Neural crest cell (in vitro differentiated cells): Measurements from ENCODE around the gene USP16. TPM values are rescaled to one million over a fixed set of nuclear protein-coding genes. Genes with fewer than 3 reads are reported as not detected.
"Not testable (repeated sequence)": the region's sequence is repeated elsewhere in the genome, so short reads cannot be mapped to it uniquely, and the experiment has no call there.

ENCODE experiments used
- DNase-seq: peaks from one replicate; pipeline ENCODE4 v3.0.0; 2021; ENCODE audit warnings: low read depth, mixed read lengths, low spot score
- H3K27ac Mint-ChIP-seq: one replicate; pipeline ENCODE4 v1.8.0; 2021; ENCODE audit warnings: mild to moderate bottlenecking, mixed read lengths; ENCODE audit not compliant: unreplicated experiment
- H3K27me3 Mint-ChIP-seq: 2 replicates; pipeline ENCODE4 v1.8.0; 2021; ENCODE audit warnings: low read depth, mild to moderate bottlenecking, mixed read lengths
- H3K36me3 Mint-ChIP-seq: 2 replicates; pipeline ENCODE4 v1.8.0; 2021; ENCODE audit warnings: low read depth, mild to moderate bottlenecking, mixed read lengths
- H3K4me1 Mint-ChIP-seq: 2 replicates; pipeline ENCODE4 v1.8.0; 2021; ENCODE audit warnings: mixed read lengths
- H3K4me3 Mint-ChIP-seq: one replicate; pipeline ENCODE4 v1.8.0; 2021; ENCODE audit warnings: mild to moderate bottlenecking, mixed read lengths
- H3K9me3 Mint-ChIP-seq: 2 replicates; pipeline ENCODE4 v1.8.0; 2021; ENCODE audit warnings: mixed read lengths
- CTCF ChIP-seq: fragments of 200-600 bp; sonication (generic); conservative IDR thresholded peaks from 2 replicates; pipeline ENCODE4 v1.5.0; 2021; ENCODE audit warnings: antibody characterized with exemption, mild to moderate bottlenecking
- total RNA-seq: library from RNA; stranded (reverse); gene quantifications from 2 replicates; pipeline ENCODE4 v1.2.1, GENCODE V29; 2021

USP16 gene
- total RNA-seq, 1 donor from 2014 or later: 29.5 TPM

GRCh38 chr21:29007135-29007534 lies 17.3 kb upstream of the USP16 start:
- no peaks in the 10 kb centered on the region for H3K9me3 Mint-ChIP-seq
- H3K27me3 Mint-ChIP-seq: no peaks in the 10 kb centered on the region
- H3K27ac Mint-ChIP-seq: no peak overlapping the region
- no peak for TF ChIP-seq CTCF
- H3K4me3 Mint-ChIP-seq: no peak overlapping the region
- DNase-seq: no peak
- H3K36me3 Mint-ChIP-seq: no peaks in the 10 kb centered on the region
- peaks cover 7% of the 10 kb centered on the region for H3K4me1 Mint-ChIP-seq

GRCh38 chr21:29007810-29008209 lies 16.7 kb upstream of the USP16 start:
- TF ChIP-seq CTCF: no peak
- DNase-seq: no peak
- H3K4me3 Mint-ChIP-seq: no peak overlapping the region
- H3K4me1 Mint-ChIP-seq: peaks cover 2% of the 10 kb centered on the region
- H3K27ac Mint-ChIP-seq: no peak overlapping the region
- no peaks in the 10 kb centered on the region for H3K27me3 Mint-ChIP-seq
- no peaks in the 10 kb centered on the region for H3K9me3 Mint-ChIP-seq
- H3K36me3 Mint-ChIP-seq: no peaks in the 10 kb centered on the region

- H3K27ac Mint-ChIP-seq: no peak overlapping the region
- no peak overlapping the region for H3K4me3 Mint-ChIP-seq
- no peak for TF ChIP-seq CTCF
- no peak for DNase-seq
- H3K9me3 Mint-ChIP-seq: no peaks in the 10 kb centered on the region
- no peaks in the 10 kb centered on the region for H3K4me1 Mint-ChIP-seq
- H3K27me3 Mint-ChIP-seq: no peaks in the 10 kb centered on the region
- no peaks in the 10 kb centered on the region for H3K36me3 Mint-ChIP-seq
Measured at GRCh38 chr21:29008367-29008766, 16.1 kb upstream of the USP16 start.

GRCh38 chr21:29011236-29011635 lies 13.2 kb upstream of the USP16 start:
- not testable (repeated sequence) for H3K9me3 Mint-ChIP-seq, H3K36me3 Mint-ChIP-seq, H3K27ac Mint-ChIP-seq, H3K4me3 Mint-ChIP-seq, H3K27me3 Mint-ChIP-seq, DNase-seq, H3K4me1 Mint-ChIP-seq

GRCh38 chr21:29017639-29018237 lies 6.7 kb upstream of the USP16 start:
- Mint-ChIP-seq H3K36me3 (peaks cover 5% of the 10 kb centered on the region), H3K4me3 (peak overlapping the region; percentile 87), H3K9me3 (no peaks in the 10 kb centered on the region), H3K27me3 (peaks cover 6% of the 10 kb centered on the region), H3K4me1 (peaks cover 11% of the 10 kb centered on the region), H3K27ac (no peak overlapping the region)
- TF ChIP-seq CTCF: no peak
- no peak for DNase-seq

GRCh38 chr21:29018540-29018939 lies 5.9 kb upstream of the USP16 start:
- no peak for TF ChIP-seq CTCF
- Mint-ChIP-seq H3K4me3 (peak overlapping the region; percentile 89), H3K27ac (no peak overlapping the region), H3K36me3 (peaks cover 5% of the 10 kb centered on the region), H3K9me3 (no peaks in the 10 kb centered on the region), H3K27me3 (peaks cover 6% of the 10 kb centered on the region), H3K4me1 (peaks cover 14% of the 10 kb centered on the region)
- DNase-seq: no peak
